HEK293T (cell line): ENCODE data around the gene KIF1A.

Source experiments
- ARNT ChIP-seq: fragments of 450-650 bp; IDR thresholded peaks from 2 replicates; pipeline ENCODE4 v1.6.1; 2017; ENCODE audit warnings: mild to moderate bottlenecking
- BHLHE40 ChIP-seq: fragments of 450-650 bp; IDR thresholded peaks from 2 replicates; pipeline ENCODE4 v1.6.1; 2016; ENCODE audit warnings: mild to moderate bottlenecking, moderate library complexity, borderline replicate concordance
- CTBP1 ChIP-seq: fragments of 450-650 bp; IDR thresholded peaks from 2 replicates; pipeline ENCODE4 v1.6.1; 2016; ENCODE audit warnings: borderline replicate concordance
- ELF4 ChIP-seq: fragments of 450-650 bp; IDR thresholded peaks from 2 replicates; pipeline ENCODE4 v1.6.1; 2017; ENCODE audit warnings: antibody characterized with exemption
- FOXA1 ChIP-seq: fragments of 450-650 bp; IDR thresholded peaks from 2 replicates; pipeline ENCODE4 v1.6.1; 2016; ENCODE audit warnings: mild to moderate bottlenecking
- FOXM1 ChIP-seq: fragments of 450-650 bp; IDR thresholded peaks from 2 replicates; pipeline ENCODE4 v1.6.1; 2017; ENCODE audit warnings: mild to moderate bottlenecking, borderline replicate concordance
- L3MBTL2 ChIP-seq: fragments of 450-650 bp; conservative IDR thresholded peaks from 2 replicates; pipeline ENCODE4 v1.6.1; 2016; ENCODE audit warnings: mild to moderate bottlenecking
- LEF1 ChIP-seq: fragments of 450-650 bp; IDR thresholded peaks from 2 replicates; pipeline ENCODE4 v1.6.1; 2017; ENCODE audit warnings: mild to moderate bottlenecking, borderline replicate concordance
- SP1 ChIP-seq: fragments of 450-650 bp; IDR thresholded peaks from 2 replicates; pipeline ENCODE4 v1.6.1; 2017
- SUZ12 ChIP-seq: fragments of 450-650 bp; IDR thresholded peaks from 2 replicates; pipeline ENCODE4 v1.6.1; 2016; ENCODE audit warnings: mild to moderate bottlenecking
- TARDBP ChIP-seq: fragments of 450-650 bp; IDR thresholded peaks from 2 replicates; pipeline ENCODE4 v1.6.1; 2016
- ZNF384 ChIP-seq: fragments of 450-650 bp; IDR thresholded peaks from 2 replicates; pipeline ENCODE4 v1.6.1; 2016
- TF ChIP-seq, protein P1 (sequence below): fragments of 450-650 bp; IDR thresholded peaks from 2 replicates; pipeline ENCODE4 v1.6.1; 2016

DNA sequence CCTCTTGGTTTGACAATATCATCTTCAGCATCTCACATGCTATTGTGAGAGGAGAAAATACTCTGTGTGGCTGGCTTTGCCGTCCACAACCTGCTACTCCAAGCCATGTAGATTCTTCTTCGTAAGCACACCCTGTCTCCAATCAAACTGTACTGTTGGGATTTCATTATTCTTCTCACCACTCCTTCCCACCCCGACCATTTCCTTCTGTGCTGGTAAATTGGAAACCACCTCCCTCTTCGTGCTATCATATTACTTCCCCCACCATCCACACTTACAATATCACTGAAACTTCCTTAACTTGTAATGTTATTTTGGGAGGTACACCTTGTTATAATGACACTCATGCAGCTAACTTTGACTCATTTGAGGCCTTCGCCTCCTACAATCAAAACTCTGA, 45.4 kb upstream of the KIF1A start:
- TF ChIP-seq TARDBP (no peak), ELF4 (no peak), FOXM1 (no peak), CTBP1 (no peak), ZNF384 (no peak), SUZ12 (no peak), SP1 (no peak), ARNT (no peak), BHLHE40 (no peak), LEF1 (no peak), FOXA1 (no peak), L3MBTL2 (no peak)
- TF ChIP-seq, protein P1, sequence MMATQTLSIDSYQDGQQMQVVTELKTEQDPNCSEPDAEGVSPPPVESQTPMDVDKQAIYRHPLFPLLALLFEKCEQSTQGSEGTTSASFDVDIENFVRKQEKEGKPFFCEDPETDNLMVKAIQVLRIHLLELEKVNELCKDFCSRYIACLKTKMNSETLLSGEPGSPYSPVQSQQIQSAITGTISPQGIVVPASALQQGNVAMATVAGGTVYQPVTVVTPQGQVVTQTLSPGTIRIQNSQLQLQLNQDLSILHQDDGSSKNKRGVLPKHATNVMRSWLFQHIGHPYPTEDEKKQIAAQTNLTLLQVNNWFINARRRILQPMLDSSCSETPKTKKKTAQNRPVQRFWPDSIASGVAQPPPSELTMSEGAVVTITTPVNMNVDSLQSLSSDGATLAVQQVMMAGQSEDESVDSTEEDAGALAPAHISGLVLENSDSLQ, result no peak
